SK-N-SH treated with all-trans-retinoic acid at 6 μM for 48 hours (cell line): ENCODE data around the gene VAV3.

Experiments used
- GLIS3 ChIP-seq: fragments of 250-450 bp; sonication (Bioruptor Pico); IDR thresholded peaks from 2 replicates; pipeline ENCODE4 v1.5.0; 2020; ENCODE audit warnings: mild to moderate bottlenecking, moderate library complexity
- TCF4 ChIP-seq: fragments of 250-450 bp; sonication (Bioruptor Pico); IDR thresholded peaks from 2 replicates; pipeline ENCODE4 v1.8.0; 2021; ENCODE audit warnings: mild to moderate bottlenecking, moderate library complexity, borderline replicate concordance
- TF ChIP-seq, protein P1 (sequence below): fragments of 250-450 bp; sonication (Bioruptor Pico); IDR thresholded peaks from 2 replicates; pipeline ENCODE4 v1.5.1; 2020; ENCODE audit warnings: low read depth, mild to moderate bottlenecking, moderate library complexity
- TF ChIP-seq, protein P2 (sequence below): fragments of 250-450 bp; sonication (Bioruptor Pico); IDR thresholded peaks from 2 replicates; pipeline ENCODE4 v1.8.0; 2021; ENCODE audit warnings: low read depth, mild to moderate bottlenecking, moderate library complexity, borderline replicate concordance

DNA sequence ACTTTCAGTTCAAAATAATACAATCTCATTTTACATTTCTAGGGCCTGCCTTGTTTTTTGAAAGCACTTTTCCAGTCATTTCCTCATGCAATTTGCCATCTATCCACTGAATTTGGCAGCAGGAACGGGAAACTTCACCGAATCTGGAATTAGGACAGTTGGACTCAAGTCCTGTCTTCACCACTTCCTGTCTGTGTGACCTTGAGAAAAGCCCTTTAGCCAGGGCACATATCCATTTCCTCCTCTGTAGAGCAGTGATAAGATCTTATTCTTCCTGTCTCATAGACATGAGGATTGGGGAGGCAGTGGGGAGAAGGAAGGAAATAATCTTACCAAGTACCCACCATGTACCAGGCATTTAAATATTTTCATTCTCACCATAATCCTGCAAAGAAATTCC is 12.0 kb downstream of the VAV3 start:
- TF ChIP-seq, protein P1, sequence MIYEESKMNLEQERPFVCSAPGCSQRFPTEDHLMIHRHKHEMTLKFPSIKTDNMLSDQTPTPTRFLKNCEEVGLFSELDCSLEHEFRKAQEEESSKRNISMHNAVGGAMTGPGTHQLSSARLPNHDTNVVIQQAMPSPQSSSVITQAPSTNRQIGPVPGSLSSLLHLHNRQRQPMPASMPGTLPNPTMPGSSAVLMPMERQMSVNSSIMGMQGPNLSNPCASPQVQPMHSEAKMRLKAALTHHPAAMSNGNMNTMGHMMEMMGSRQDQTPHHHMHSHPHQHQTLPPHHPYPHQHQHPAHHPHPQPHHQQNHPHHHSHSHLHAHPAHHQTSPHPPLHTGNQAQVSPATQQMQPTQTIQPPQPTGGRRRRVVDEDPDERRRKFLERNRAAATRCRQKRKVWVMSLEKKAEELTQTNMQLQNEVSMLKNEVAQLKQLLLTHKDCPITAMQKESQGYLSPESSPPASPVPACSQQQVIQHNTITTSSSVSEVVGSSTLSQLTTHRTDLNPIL (CRISPR knock-in tag), result no peak
- no peak for TF ChIP-seq TCF4
- TF ChIP-seq, protein P2, sequence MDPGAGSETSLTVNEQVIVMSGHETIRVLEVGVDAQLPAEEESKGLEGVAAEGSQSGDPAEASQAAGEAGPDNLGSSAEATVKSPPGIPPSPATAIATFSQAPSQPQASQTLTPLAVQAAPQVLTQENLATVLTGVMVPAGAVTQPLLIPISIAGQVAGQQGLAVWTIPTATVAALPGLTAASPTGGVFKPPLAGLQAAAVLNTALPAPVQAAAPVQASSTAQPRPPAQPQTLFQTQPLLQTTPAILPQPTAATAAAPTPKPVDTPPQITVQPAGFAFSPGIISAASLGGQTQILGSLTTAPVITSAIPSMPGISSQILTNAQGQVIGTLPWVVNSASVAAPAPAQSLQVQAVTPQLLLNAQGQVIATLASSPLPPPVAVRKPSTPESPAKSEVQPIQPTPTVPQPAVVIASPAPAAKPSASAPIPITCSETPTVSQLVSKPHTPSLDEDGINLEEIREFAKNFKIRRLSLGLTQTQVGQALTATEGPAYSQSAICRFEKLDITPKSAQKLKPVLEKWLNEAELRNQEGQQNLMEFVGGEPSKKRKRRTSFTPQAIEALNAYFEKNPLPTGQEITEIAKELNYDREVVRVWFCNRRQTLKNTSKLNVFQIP (CRISPR knock-in tag), result no peak
- TF ChIP-seq GLIS3 (CRISPR knock-in tag), result no peak
